GM11168 (cell line): ENCODE measurements around the gene SLC18B1.

ENCODE experiments used
- in situ Hi-C: fragments of 300-500 bp; cut with MboI; formaldehyde crosslinking; loops from one replicate; pipeline ENCODE4 v1.12.0; 2022; ENCODE audit warnings: low sequenced_read_pairs; ENCODE audit not compliant: unreplicated experiment

Gene SLC18B1

DNA sequence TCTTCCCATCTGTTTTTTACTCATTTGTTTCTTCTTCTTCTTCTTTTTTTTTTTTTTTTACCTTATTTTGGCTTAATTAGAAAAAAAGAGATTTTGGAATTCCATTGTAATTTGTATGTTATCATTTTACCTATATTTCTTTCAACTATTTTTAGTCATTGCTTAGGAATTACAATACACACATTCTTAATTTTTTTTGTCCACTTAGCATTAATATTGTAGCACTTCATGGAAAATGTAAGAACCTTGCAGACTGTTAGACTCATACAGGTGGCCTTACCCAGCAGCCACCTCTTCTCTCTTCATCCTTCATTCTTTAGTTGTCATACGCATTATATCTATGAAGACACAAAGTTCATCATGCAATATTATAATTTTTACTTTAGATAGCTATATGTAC lies 5.8 kb upstream of the SLC18B1 start:
- in situ Hi-C loops = no loop called here

DNA sequence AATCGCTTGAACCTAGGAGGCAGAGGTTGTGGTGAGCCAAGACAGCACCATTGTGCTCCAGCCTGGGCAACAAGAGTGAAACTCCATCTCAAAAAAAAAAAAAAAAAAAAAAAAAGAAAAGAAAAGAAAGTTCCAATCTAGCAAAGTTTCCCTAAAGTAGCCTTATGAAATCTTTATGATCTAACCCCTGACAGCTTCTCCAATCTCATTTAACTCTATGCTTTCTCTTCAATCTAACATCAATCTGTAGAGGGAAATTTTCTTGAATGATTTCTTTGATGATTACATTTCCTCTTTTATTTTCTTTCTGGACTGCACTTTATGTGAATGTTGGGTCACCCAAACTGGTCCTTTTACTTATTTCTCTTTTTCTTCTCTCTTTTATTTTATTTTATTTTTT lies 2.2 kb upstream of the SLC18B1 start:
- in situ Hi-C loops = no loop called here

DNA sequence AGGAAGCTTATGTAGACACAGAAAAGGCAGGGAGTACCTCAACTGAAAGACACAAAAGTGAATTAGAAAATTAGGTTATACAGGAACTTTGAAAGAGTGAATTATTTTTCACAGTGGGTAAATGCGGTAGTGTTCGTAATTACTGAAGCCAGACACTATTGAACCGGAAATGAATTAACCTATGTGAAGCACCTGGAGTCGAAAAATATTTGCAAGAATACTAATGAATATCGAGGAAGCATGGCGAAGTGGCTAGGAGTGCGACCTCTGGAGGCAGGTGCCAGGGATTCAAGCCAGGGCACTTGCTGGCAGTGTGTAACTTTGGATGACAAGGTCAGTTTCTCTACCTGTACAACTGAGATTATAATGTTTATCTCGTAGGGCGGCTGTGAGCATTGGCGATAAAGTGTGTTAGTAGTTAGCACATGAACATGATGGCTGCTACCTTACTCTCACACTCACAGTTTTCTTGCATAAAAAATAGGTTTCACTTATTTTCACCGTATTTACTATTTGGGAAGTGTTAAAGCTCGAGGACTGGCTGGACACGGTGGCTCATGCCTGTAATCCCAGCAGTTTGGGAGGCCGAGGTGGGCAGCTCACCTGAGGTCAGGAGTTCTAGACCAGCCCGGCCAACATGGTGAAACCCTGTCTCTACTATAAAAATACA lies 567 bp upstream of the SLC18B1 start:
- in situ Hi-C loops = loop anchor here (25.0 kb wide), 1 partner anchor 512 kb away; no protein-coding TSS in a partner anchor

DNA sequence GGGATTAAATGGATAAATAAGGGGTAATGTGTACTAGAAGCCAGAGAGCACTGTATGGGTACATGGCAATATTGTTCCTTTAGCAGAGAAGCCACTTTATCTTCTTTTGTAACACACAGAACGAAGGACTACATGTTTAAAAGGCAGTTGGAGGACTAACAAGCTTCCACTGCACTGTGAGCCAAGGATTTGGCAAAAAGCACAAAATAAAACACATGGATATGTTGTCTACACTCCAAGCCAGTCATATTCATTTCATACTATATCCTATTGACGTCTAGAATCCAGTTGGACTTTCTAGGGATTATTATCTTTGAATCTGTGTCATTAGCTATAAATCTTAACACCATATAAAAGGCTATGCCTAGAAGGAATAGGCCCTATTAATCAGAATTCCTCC lies 3.0 kb downstream of the SLC18B1 start:
- in situ Hi-C loops = loop anchor here (25.0 kb wide), 1 partner anchor 508 kb away; no protein-coding TSS in a partner anchor

DNA sequence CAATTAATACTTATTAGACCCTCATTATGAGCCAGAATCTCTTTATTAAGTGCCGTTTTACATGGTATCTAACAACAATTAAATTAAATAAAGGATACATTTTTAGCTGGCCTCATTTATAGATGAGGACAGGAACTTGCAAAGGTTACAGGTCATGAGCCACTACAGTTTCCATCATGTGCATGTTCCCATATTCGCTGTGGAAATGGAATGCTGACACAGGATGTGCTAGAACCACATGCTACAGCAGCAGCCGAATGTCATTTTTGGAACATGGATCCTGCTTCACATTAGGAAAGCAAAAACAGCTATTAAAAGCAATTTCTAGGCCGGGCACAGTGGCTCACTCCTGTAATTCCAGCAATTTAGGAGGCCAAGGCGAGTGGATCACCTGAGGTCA lies 5.9 kb downstream of the SLC18B1 start:
- in situ Hi-C loops = loop anchor here (25.0 kb wide), 1 partner anchor 505 kb away; no protein-coding TSS in a partner anchor

DNA sequence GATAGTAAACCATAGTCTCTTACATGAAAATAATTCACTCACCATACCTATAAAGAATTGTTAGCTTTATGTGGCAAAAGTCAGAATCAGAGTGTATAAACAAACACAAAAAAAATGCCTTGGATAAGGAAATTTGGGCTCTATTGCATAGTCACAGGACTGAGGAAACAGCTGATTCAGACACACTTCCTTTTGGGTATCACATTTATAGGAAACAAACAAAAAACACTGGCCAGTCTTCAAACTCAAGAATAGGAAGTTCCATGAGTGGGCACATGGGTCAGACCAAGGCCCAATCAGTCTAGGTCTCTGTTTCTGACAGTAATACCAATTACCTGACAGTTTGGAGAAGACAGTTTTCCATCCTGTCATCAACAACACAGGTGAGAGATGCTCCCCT lies 8.0 kb downstream of the SLC18B1 start:
- in situ Hi-C loops = loop anchor here (25.0 kb wide), 1 partner anchor 503 kb away; no protein-coding TSS in a partner anchor

DNA sequence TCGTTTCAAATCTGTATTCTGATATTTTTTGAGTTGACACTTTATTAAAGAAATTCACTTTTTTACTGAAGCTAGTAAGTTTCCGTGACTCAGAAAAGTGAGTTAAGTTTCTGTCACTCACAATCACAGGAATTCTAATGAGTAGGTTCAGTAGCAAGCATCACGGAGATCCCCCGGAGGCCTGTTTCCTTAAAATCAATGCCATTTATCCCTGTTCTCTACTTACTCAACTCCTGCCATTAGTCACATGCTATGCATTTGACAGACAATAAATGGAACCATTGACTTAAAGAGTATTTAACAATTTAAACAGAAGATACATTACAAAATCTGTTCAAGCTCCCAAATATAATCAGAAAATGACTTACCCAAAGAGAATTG lies 9.1 kb downstream of the SLC18B1 start:
- in situ Hi-C loops = loop anchor here (25.0 kb wide), 1 partner anchor 502 kb away; no protein-coding TSS in a partner anchor

DNA sequence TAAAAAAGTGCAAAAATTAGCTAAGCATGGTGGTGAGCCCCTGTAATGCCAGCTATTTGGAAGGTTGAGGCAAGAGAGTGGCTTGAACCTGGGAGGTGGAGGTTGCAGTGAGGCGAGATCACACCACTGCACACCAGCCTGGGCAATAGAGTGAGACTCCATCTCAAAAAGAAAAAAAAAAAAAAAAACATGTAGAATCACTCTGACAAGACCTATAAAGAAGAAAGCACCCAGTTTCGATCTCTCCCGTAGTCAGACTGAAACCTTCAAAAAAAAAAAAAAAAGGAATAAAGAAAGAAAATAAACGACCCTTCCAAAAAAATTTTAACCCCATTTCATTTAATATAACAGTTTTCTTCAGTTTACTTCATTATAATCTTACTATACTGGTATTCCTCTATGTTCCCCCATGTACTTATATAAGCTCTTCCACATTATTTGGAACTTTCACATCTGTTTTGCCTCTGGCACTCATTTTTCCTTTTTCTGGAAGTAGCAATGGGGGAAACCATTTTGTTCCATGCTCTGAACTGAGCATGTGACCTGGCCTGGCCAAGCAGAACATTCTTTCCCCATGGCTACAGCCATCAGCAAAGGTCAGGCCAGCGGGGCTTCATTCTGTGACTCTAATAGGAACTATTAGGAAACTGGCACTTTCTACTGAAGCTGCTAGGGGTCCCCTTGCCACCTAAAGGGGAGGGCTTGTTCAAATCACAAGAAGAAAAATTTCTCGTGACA lies 9.6 kb downstream of the SLC18B1 start:
- in situ Hi-C loops = loop anchor here (25.0 kb wide), 1 partner anchor 502 kb away; no protein-coding TSS in a partner anchor

DNA sequence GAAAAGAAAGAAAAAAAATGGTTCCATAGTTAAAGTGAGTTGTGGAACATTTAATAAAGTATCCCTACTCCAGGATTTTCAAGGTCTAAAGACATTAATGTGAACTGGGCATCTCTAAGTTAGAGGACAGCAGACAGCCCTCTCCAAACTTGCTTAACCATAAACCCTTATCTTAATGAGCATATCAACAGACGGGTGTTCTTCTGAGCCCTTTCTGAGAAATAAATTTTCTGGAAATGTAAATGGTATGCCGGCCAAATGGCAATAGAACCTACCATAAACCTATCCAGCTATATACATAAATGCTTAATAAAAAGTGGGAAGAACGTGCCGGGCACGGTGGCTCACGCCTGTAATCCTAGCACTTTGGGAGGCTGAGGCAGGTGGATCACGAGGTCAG lies 12.5 kb downstream of the SLC18B1 start:
- in situ Hi-C loops = loop anchor here (25.0 kb wide), 1 partner anchor 499 kb away; no protein-coding TSS in a partner anchor

DNA sequence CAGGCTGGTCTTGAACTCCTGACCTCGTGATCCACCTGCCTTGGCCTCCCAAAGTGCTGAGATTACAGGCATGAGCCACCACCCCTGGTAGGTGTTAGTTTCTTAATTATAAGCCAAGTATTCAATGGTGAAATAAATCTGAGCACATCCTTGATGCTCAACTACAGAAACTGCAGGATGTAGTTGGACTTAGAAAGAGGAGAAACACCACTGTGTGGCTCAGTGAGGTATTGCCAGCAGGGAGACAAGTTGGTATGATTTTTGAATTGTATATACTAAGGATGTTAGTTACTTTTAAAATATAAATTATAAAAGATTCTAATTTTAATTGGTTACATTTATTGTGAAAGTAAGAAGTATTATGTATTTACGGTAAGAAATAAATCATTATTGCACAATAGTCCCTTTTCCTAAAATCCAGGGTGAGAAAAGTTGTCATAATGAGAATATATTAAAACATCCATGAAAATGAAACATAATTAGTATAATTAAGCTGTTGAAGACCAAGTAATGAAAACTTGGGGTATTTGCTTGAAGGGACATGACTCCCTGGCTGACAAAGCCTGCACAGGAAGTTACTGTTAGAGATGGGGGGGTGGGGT lies 17.6 kb downstream of the SLC18B1 start:
- in situ Hi-C loops = loop anchor here (25.0 kb wide), 1 partner anchor 494 kb away; no protein-coding TSS in a partner anchor

DNA sequence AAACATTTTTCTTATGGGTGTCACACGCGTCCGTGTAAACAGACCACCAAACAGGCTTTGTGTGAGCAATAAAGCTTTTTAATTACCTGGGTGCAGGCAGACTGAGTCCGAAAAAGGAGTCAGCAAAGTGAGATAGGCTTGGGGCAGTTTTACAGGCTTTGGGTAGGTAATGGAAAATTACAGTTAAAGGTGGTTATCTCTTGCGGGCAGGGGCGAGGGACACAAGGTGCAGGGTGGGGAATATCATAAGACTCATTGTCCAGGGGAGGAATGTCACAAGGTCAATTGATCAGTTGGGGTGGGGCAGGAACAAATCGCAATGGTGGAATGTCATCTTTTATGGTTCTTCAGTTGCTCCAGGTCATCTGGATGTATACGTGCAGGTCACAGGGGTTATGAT lies 20.6 kb downstream of the SLC18B1 start:
- in situ Hi-C loops = loop anchor here (10.0 to 25.0 kb wide), 2 partner anchors 243 to 491 kb away; partner anchors contain the start of gene TAAR9

DNA sequence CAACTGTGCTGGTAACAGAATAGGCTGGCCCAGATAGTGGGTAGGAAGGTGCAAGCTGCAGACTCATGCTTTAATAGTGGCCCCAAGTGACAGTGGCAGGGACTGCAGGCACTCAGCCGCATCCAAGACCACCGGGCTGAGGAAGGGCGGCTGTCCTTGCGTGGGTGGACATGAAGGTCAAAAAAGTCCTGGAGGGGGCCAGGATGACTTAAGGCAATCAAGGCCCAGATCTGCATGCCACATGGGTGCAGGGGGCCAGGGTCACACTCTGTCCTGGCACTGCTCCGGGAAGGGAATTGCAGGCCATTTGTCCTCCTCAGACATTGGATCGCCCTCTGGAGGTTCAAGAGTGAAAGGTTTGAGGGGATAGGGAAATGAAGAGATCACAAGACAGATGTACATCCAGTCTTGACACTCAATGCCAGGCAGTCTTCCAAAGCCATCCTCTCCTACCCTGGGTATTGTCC lies 30.4 kb downstream of the SLC18B1 start:
- in situ Hi-C loops = loop anchor here (5.0 to 10.0 kb wide), 2 partner anchors 96 to 253 kb away; partner anchors contain the start of gene STX7

DNA sequence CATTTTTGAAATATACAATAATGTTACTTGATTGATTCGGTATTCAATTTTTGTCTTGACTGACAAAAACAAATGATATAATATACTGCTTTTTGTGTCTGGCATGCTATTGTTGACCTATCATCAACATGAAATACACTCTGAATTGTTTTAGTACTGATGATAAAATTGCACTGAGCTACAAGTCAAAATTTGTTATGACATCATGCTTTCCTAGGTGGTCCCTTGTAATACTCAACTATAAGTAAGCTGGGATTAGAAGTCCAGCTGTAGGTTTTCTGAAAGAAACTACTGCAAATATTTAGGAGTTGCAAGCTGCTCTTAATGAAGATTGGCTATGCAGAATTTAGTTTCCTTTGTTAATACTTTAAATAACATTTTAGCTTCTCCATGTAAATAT lies 32.9 kb downstream of the SLC18B1 start:
- in situ Hi-C loops = loop anchor here (5.0 to 10.0 kb wide), 2 partner anchors 93 to 251 kb away; partner anchors contain the start of gene STX7

DNA sequence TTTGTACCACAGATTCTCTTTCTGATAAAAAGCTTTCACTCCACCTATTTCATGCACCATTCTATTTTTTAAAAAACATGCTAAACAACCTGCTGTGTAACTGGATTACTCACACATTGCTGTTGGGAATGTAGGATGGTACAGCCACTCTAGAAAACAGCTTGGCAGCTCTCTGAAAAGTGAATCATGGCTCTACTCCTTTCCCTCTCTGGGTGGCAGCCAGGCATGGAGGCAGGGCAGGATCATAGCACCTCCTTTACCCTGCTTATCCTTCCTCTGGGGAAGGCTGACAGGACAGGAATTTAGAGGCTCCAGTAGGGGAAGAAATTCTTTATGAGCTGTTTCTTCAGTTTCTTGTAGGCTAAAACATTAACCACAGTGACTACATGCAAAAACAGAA lies 34.1 kb downstream of the SLC18B1 start:
- in situ Hi-C loops = loop anchor here (10.0 kb wide), 1 partner anchor 250 kb away; the partner anchor contains the start of gene STX7

DNA sequence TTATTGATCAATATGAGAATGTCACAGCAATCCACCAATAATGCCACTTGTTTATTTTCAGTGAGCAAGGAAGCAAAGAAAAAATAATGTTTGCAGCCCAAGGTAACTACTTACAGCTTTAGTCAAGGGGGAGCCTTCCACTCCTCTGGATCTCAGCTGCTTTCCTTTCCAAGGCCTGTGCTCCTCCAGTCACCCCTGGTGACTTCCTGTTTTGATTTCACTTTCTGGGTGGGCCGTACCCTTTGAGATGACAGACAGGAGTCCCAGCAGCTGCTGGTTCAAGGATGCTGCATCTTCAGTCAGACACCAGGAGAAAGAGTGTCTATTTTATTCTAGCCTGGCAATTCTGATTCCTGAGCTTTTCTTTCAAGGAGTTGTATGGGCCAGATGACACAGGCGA lies 35.2 kb downstream of the SLC18B1 start:
- in situ Hi-C loops = loop anchor here (10.0 kb wide), 1 partner anchor 248 kb away; the partner anchor contains the start of gene STX7

DNA sequence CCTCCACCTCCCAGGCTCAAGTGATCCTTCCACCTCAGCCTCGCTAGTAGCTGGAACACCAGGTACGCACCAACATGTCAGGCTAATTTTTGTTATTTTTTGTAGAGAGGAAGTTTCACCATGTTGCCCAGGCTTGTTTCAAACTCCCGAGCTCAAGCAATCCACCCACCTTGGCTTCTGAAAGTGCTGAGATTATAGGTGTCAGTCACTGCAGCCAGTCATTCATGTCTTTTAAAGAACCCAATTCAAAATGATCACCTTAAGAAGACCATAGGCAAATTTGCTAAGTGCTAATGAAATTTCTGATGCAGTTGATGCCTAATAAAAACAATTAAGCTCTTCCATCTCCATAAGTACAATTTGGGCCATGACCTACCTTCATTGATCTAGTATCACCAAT lies 38.2 kb downstream of the SLC18B1 start:
- in situ Hi-C loops = loop anchor here (10.0 kb wide), 1 partner anchor 245 kb away; the partner anchor contains the start of gene STX7

DNA sequence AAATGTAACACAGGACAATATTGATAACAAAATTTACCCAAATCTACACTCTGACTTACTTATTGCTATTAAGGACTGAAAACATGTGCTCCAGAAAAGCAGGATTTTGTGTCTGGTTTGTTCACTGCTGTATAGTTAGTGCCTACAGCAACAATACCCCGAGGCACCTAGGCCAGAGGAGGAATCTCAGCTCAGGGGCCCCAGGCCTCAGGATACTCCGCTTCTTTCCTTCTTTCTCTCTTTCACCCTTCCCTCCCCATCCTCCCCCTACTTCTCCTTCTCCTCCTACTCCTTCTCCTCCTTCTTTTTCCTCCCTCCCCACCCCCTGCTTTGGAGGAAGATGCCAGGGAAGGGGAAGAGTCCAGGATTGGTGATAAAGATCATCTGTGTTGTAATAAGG lies 39.7 kb downstream of the SLC18B1 start:
- in situ Hi-C loops = no loop called here

DNA sequence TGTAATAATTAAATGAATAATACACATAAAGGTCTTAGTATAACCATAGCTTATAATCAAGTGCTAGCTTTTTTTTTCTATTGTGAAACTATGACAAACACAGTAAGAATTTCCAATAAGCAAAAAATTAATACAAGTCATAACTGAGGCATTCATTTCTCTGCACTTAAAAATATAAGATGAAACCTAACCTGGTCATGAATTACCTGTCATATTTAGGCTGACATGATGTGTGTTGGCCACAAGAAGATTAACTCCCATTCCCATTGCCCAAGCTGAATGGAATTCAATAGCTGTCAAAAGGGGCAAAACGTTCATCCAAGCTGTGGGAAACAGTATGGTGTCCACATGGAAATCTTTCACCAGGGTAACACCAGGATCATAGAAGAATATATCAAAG lies 46.2 kb downstream of the SLC18B1 start:
- in situ Hi-C loops = no loop called here

DNA sequence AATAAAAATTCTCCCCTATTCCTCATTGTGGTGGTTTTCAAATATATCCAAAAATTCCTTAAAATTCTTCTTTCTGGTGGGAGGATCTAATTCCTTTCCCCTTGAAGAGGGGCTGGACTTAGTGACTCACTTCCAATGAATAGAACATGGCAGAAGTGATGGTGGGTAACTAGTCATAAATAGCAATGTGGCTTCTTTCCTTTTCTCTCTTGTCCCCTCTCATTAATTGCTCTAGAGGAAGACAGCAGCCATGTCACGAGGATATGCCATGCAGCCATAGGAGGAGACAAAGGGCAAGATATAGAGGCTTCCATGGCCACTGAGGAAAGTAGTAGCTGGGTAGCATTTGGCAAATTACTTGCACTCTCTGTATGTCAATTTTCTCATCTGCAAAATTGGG lies 46.6 kb downstream of the SLC18B1 start:
- in situ Hi-C loops = no loop called here

DNA sequence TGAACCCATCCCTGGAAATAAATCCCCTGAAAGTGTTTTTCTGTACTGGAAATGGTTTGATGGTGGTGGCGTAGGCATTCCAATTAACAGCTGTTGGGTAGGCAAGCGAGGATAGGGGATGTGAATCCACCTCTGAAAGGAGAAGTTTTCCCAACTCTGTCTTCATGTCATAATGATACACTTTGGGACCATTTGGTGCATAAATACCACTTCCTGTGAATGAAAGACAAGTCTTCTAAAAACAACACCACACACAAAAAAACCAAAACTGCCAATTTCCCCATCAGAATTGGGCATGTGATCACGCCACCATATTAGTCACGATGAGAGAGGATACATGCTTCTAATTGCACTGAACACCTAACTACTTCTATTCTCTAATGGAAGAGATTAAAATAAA lies 47.1 kb downstream of the SLC18B1 start:
- in situ Hi-C loops = no loop called here
